ENCODE measurements around the gene SLC12A6.
"Not testable (repeated sequence)": the region's sequence is repeated elsewhere in the genome, so short reads cannot be mapped to it uniquely, and the experiment has no call there.

The SLC12A6 gene

GRCh38 chr15:34355241-34355640 lies 17.7 kb upstream of the SLC12A6 start:
- no peak for DNase-seq

GRCh38 chr15:34354286-34354685 lies 16.7 kb upstream of the SLC12A6 start:
- no peak for DNase-seq

DNA sequence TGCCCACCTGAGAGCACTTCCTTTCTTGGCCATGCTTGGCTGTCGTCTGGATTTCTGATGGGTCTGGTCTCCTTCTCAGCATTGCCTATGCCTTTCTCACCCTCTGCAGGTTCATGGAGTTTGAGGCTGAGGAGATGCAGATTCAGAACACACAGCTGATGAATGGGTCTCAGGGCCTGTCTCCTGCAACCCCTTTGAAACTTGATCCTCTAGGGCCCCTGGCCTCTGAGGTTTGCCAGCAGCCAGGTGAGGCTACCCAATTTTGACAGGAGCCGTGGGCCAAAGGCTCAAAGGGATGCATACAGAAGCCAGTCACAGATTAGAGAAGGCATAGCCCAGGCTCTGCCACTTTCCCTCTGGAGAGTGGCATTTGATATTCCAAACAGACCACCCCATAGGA lies 16.0 kb upstream of the SLC12A6 start:
- no peak for DNase-seq

DNA sequence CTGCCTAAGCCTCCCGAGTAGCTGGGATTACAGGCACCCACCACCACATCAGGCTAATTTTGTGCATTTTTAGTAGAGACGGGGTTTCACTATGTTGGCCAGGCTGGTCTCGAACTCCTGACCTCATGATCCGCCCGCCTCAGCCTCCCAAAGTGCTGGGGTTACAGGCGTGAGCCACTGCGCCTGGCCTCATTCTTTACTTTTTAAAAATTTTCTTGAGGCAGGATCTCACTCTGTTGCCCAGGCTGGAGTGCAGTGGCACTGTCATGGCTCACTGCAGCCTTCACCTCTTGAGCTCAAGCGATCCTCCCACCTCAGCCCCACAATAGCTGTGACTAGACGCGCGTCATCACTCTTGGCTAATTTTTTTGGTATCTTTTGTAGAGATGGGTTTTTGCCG lies 15.4 kb upstream of the SLC12A6 start:
- DNase-seq: not testable (repeated sequence)

DNA sequence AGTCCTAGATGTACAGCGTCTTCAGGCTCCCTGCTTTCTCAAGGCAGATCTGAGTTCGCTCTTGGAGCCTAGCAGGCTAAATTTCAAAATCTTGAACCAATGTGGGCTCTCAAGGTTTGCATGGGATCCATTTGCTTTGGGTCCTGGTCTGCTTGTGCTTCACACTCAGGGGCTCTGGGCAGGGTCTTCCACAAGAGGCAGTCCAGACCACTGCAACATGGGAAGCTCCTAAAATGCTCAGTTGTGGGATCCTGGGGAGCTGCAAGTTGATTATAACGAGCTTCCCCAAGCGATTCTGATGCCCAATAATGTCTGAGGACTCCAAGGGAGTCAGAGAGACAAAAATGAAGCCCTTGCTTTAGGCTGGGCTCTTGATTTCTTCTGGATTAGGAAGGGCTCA lies 12.2 kb upstream of the SLC12A6 start:
- no peak for DNase-seq

- DNase-seq: no peak
Observed at GRCh38 chr15:34348735-34349300, 11.2 kb upstream of the SLC12A6 start.

DNA sequence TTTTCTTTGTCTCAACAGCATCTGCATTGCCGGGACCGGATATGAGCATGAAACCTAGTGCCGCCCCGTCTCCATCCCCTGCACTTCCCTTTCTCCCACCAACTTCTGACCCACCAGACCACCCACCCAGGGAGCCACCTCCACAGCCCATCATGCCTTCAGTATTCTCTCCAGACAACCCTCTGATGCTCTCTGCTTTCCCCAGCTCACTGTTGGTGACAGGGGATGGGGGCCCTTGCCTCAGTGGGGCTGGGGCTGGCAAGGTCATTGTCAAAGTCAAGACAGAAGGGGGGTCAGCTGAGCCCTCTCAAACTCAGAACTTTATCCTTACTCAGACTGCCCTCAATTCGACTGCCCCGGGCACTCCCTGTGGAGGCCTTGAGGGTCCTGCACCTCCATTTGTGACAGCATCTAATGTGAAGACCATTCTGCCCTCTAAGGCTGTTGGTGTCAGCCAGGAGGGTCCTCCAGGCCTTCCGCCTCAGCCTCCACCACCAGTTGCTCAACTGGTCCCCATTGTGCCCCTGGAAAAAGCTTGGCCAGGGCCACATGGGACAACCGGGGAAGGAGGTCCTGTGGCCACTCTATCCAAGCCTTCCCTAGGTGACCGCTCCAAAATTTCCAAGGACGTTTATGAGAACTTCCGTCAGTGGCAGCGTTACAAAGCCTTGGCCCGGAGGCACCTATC lies 10.5 kb upstream of the SLC12A6 start:
- DNase-seq: no peak

DNA sequence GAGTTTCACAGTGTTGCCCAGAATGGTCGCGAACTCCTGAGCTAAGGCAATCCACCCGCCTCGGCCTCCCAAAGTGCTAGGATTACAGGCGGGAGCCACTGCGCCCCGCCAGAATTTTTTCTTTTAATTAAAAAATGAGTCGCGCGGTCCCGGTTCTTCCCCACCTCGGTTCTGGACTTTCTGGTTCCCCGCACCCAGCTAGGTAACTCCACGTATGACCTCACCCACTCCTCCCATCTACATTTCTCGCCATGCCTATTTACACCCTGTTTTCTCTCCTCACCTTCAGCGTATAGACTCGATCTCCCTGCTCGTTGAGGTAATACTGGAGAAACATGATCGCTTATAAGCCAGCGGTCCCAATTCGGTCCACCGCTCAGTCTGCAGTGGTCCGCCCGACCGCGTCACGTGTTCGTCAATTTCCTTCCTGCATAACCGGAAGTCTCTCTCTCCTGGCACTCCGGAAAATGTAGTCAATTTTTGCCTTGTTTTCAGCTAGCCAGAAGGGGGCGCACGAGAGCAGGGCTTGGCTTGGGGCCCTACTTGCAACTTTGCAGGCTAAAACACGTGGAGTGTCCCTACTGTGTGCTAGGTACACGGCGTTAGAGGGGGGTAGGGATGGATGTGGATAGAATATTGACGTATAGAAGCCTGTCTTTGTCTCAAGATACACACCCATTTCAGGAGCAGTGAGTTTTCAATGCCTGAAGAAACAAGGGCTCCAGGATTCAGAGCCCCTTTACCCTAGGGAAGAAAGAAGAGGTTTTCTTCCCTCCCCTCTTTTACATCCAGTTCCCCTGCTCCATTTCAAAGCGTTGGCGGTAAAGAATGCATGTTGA lies 5.4 kb upstream of the SLC12A6 start, which contains the start of the genes NOP10 and NUTM1:
TSS of gene NOP10 (minus strand) at position 400 of the 839 bp plus-strand sequence. CDS start at position 337, 63 bp downstream.
TSS of gene NUTM1 (plus strand) at position 579 of the 839 bp plus-strand sequence. CDS start 382 bp downstream, outside the sequence.
- DNase-seq: peak; percentile 86 to 94

GRCh38 chr15:34342213-34342736 lies 4.7 kb upstream of the SLC12A6 start:
- peak in 1 of 2 experiments; percentile 23 for DNase-seq

DNA sequence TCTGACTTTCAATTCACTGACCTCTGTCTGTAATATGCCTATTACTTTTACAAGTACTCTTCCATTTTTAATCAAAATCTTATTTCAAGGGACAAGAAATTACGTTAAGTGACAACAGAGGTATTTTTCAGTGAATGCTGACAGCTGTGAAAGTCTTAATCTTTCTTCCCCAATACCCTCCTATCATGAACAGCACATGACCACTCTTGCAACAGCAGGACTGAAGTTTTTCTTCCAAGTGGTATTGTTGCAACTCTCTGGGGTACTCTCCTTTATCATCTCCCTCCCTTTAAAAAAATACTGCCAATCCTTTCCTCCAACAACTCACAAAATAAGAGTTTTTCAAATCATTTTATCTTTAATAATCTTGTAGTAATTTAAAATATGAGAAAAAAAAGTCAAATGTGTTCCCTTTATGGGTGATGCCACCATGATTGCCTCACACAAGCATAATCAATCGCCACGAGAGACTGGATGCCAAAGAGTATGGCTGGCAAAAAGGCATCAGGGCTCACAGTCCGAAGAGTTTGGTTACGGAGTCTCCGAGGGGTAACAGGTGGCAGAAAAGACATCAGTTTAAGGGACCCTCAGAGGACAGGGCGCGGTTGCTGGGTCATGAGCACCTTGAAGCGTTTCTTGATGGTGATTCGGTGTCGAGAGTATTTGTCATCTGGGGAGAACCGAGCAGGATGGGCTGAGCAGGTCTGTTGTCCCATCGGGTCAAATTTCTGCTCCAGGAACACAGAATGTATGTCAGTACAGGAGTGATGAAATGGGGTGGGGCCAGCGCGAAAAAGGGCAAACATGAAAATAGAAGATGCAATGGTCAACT lies 4.0 kb upstream of the SLC12A6 start:
- no peak for DNase-seq

GRCh38 chr15:34339946-34340345 lies 2.4 kb upstream of the SLC12A6 start:
- no peak for DNase-seq

- DNase-seq: peak in 1 of 2 experiments; percentile 44
Observed at GRCh38 chr15:34338347-34338746, 766 bp upstream of the SLC12A6 start.

DNA sequence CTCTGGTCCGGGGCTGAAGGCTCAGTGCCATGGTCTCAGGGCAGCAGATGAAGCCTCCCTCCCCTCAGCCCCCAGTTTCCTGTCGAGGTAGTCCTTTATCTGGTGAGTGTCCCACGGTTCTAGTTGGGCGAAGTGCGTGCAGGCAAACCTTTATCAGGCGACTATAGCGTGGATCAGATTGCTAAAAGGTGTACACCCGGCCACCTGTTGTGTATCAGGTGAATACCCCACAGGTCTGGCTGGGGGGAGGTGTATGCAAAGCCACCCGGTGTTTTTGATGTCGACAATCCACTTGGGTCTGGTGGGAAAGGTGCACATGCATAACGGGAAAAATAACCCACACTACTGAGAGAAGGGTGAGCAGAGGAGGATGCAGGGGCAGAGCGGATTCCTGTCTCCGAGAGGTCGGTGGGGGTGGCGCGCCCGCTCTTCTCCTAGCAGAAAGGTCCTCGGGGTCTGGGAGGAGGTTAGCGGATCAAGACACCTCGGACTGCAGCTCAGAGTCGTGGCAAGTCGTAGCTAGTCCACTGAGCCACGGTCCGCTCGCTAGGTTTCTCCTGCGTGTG lies 507 bp downstream of the SLC12A6 start:
- peak in 1 of 2 experiments; percentile 59 for DNase-seq

DNA sequence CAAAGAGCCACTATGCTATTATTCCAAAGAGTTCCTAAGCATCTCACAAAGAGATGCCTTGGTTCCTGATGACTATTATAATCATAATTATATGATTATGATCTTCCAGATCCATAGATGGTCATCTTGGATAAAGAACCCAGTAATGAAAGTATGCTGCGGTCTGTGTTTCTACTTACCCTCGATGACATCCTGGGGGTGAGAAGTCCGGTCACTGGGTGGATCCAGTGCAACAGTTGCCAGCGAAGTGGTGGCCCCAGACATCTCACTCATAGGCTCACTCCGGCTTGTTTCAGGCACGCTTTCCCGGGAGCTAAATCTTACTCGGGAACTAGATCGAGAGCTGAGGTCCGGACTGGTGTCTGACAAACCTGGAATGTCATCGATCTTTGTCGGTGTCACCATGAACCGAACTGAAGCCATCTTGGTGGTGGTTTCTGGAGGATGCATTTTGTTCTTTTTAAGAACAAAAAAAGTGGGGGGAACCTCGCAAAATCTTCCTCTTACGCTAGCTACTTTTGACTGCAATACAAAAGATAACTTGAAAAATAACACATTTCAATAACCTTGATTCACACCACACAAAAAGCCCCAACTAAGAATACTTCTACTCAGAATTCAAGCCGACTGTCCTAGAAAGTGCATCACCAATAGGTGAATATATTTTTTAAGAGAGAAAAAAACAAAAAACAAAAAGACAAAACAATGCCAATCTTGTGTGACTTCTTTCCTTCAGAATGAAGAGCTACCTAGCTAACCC lies 1.2 kb downstream of the SLC12A6 start:
- DNase-seq: peak in 1 of 2 experiments; percentile 17

DNA sequence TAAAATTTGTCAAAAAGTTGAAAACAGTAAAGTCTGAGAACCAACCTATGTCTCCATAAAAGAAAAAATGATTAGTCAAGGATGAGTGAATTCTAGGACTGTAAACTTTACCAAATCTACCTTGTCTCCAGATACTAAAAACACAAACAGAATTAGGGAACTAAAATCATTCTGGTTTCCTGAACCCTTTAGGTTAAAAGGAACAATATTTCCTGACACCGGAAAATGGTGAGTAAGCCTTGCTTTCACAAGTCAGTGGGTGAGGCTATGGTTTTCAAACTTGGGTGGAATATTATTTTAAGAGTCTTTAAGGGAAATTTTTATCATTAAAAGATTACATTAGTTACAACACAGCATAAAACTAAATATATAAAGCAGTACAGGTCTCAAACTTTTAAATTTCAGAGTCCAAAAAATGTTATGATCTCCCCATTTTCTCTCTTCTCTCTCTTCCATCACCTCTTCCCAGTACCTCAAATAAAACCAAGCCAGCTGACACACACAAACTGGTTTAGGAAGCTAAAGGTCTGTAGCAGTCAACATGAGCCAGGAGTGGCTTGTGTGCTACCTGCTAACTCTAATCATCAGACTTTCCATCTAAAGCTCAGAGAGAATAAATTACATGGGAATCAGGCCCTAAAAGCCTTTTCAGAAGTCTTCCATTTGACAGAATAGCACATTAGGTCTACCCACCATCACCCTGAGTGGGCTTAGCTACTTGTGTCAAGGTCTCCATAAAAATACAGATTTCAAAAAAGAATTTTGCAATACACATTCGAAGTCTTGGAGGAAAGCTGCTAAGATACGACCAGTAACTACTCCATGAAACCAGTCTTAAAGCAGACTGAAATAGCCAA lies 2.2 kb downstream of the SLC12A6 start:
- no peak for DNase-seq

DNA sequence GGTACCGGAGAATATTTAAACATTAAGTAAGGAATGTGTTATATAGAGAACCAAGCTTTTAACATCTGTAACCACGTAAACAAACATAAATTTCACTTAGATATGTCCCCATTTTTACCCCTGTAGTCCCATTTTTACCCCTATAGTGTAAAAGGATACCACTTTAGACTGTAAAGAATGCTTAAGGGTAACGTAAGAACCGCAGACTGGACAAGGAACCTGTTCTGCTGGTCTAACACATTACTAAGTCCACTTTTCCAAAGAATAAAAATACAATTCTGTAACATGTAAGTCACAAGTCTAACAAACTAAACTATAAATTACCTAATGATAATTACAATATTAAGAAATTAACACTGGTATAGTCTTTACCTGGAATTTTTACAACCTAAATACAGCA lies 2.9 kb downstream of the SLC12A6 start:
- DNase-seq: no peak

- no peak for DNase-seq
Observed at GRCh38 chr15:34332553-34333120, 4.9 kb downstream of the SLC12A6 start.

DNA sequence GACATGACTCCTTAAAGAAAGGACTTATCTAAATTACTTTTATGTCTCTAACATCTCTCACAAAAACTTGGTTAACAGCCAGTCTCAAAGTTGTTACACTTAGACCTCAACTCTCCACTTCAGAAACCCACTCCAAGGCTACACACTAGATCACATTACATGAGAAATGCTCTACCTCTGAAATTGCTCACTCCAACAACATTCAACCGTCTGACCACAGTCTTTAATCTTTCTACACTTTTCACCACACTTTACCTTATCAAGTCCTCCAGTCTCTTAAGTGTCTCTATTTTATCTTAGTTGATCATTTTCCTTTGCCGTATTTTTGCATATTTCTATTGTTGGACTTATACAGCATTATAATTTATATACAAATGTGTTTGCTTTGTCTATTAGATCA lies 5.8 kb downstream of the SLC12A6 start:
- DNase-seq: no peak

DNA sequence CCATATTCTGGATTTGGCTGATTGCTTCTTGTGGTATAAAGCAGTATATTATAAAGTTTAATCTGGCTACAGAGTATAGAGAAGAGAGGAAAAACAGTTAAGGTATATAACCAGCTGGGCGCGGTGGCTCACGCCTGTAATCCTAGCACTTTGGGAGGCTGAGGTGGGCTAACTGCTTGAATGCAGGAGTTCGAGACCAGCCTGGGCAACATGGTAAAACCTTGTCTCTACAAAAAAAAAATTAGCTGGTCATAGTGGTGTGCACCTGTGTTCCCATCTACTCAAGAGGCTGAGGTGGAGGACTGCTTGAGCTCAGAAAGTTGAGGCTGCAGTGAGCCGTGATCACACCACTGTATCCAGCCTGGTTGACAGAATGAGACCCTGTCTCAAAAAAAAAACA lies 7.3 kb downstream of the SLC12A6 start:
- DNase-seq: no peak

- no peak for DNase-seq
Observed at GRCh38 chr15:34329006-34329405, 8.6 kb downstream of the SLC12A6 start.

All from NCI-H526 (cell line).